K562 (cell line): ENCODE results near the gene RBM26. TPM values are rescaled to one million over a fixed set of nuclear protein-coding genes. Genes with fewer than 3 reads are reported as not detected.

ENCODE experiments used
- ATAC-seq: fragments of 200-7000 bp; cut with Tn5 transposase; 3 replicates; pipeline ENCODE4 v1.9.1; 2020; ENCODE audit warnings: moderate library complexity
- BruUV-seq: library from RNA; stranded (reverse); fragments of 400-500 nt; replicated peaks from 2 replicates; lab custom pipeline; 2021; lab: Mats Ljungman, UMichigan
- CTCF ChIA-PET: fragments of 300-600 bp; formaldehyde crosslinking; extraction: SDS; loops from one replicate; lab custom pipeline; 2021; ENCODE audit warnings: low intra/inter-chr PET ratio; lab: Yijun Ruan, JAX
- POLR2A ChIA-PET: fragments of 300-600, 350-650 bp; sonication (Branson Sonifier 250); formaldehyde crosslinking; extraction: SDS; loops from one replicate; lab custom pipeline; 2021; ENCODE audit warnings: antibody characterized with exemption, inconsistent platforms; lab: Yijun Ruan, JAX
- DNase-seq, 4 experiments: peaks; one replicate each; pipeline versions ENCODE4 v3.0.0 to v3.0.0-alpha.2; 2011 to 2018; ENCODE audit warnings: low spot score in 3 of 4, mixed read lengths in 3 of 4; ENCODE audit errors: extremely low read depth in 1 of 4
- FAIRE-seq: peaks from 2 replicates; lab custom pipeline; 2011; peaks lifted over from hg19 to GRCh38; lab: Jason Lieb, UNC
- H2AFZ ChIP-seq: 2 replicates; pipeline ENCODE4 v1.6.0; 2011; ENCODE audit warnings: low read depth, low read length, control low read depth, inconsistent platforms
- H3K27ac ChIP-seq: fragments of 200-600 bp; 3 replicates; pipeline ENCODE4 v1.8.0; 2011; ENCODE audit warnings: low read depth, mild to moderate bottlenecking, control low read depth, inconsistent platforms, low read length, moderate library complexity, mixed read lengths; ENCODE audit errors: extremely low read depth
- H3K27me3 ChIP-seq, 2 experiments: fragments of 300-600 bp in 1 of 2; 2 replicates in 1 of 2; 3 replicates in 1 of 2; pipeline versions ENCODE4 v1.6.0 to v1.8.0; 2011; ENCODE audit warnings: inconsistent platforms in 2 of 2, low read length in 2 of 2, mild to moderate bottlenecking in 1 of 2, mixed read lengths in 1 of 2, moderate library complexity in 1 of 2; ENCODE audit not compliant: control insufficient read depth in 2 of 2, insufficient read depth in 2 of 2
- H3K36me3 ChIP-seq: fragments of 300-600 bp; 3 replicates; pipeline ENCODE4 v1.8.0; 2011; ENCODE audit warnings: mild to moderate bottlenecking, low read length, inconsistent platforms; ENCODE audit not compliant: control insufficient read depth, insufficient read depth
- H3K4me1 ChIP-seq, 2 experiments: fragments of 200-600 bp in 1 of 2; replicated peaks in 1 of 2; 2 replicates in 1 of 2; 3 replicates in 1 of 2; pipeline versions ENCODE4 v1.5.1 to v1.8.0; 2011; ENCODE audit warnings: inconsistent platforms in 2 of 2, low read length in 2 of 2, mild to moderate bottlenecking in 1 of 2, mixed read lengths in 1 of 2, moderate library complexity in 1 of 2; ENCODE audit not compliant: control insufficient read depth in 2 of 2, insufficient read depth in 2 of 2
- H3K4me2 ChIP-seq: 2 replicates; pipeline ENCODE4 v1.6.1; 2011; ENCODE audit warnings: low read length, control low read depth, inconsistent platforms, mixed read lengths; ENCODE audit not compliant: insufficient read depth
- H3K4me3 ChIP-seq: fragments of 200-600 bp; sonication (generic), shearing (Covaris generic); 2 replicates; pipeline ENCODE4 v1.5.1; 2016; ENCODE audit warnings: control low read depth, inconsistent platforms
- H3K79me2 ChIP-seq: fragments of 200-600 bp; 3 replicates; pipeline ENCODE4 v1.8.0; 2011; ENCODE audit warnings: low read length, inconsistent platforms; ENCODE audit not compliant: control insufficient read depth, insufficient read depth
- H3K9ac ChIP-seq, 2 experiments: 2 replicates each; pipeline versions ENCODE4 v1.6.0 to v1.6.1; 2011; ENCODE audit warnings: low read depth in 2 of 2, low read length in 2 of 2, control low read depth in 1 of 2, inconsistent platforms in 1 of 2, mild to moderate bottlenecking in 1 of 2, mixed read lengths in 1 of 2; ENCODE audit not compliant: insufficient read depth in 1 of 2
- H3K9me1 ChIP-seq: one replicate; pipeline ENCODE4 v1.6.0; 2011; ENCODE audit warnings: inconsistent platforms, mild to moderate bottlenecking, low read length, moderate library complexity; ENCODE audit not compliant: control insufficient read depth, insufficient read depth
- H3K9me3 ChIP-seq: replicated peaks from 2 replicates; pipeline ENCODE4 v1.5.1; 2011; ENCODE audit warnings: low read depth, low read length, inconsistent platforms; ENCODE audit not compliant: control insufficient read depth, insufficient read depth
- H4K20me1 ChIP-seq: replicated peaks from 2 replicates; pipeline ENCODE4 v1.6.1; 2011; ENCODE audit warnings: low read length, inconsistent platforms, mixed read lengths; ENCODE audit not compliant: control insufficient read depth, insufficient read depth
- BRF1 ChIP-seq: IDR thresholded peaks from 3 replicates; pipeline ENCODE4 v1.6.1; 2011; ENCODE audit warnings: borderline replicate concordance, mild to moderate bottlenecking; ENCODE audit not compliant: insufficient read length; ENCODE audit errors: extremely low read depth
- GTF2A2 ChIP-seq: IDR thresholded peaks from 2 replicates; pipeline ENCODE4 v1.6.1; 2016; ENCODE audit warnings: mild to moderate bottlenecking, missing genetic modification characterization, missing compliant biosample characterization
- HDAC6 ChIP-seq: IDR thresholded peaks from 2 replicates; pipeline ENCODE4 v1.6.1; 2012; ENCODE audit warnings: low read depth, mild to moderate bottlenecking, control low read depth, inconsistent platforms, low read length, moderate library complexity
- MCM5 ChIP-seq: fragments of 450-650 bp; IDR thresholded peaks from 2 replicates; pipeline ENCODE4 v1.6.1; 2016; ENCODE audit warnings: low read depth
- PATZ1 ChIP-seq: fragments of 250-450 bp; sonication (Bioruptor Pico); IDR thresholded peaks from 2 replicates; pipeline ENCODE4 v1.5.0; 2020; ENCODE audit warnings: mild to moderate bottlenecking, borderline replicate concordance
- PHF21A ChIP-seq: fragments of 450-650 bp; IDR thresholded peaks from 2 replicates; pipeline ENCODE4 v1.6.1; 2017; ENCODE audit warnings: low read depth, borderline replicate concordance
- POLR2G ChIP-seq: fragments of 200-400 bp; formaldehyde crosslinking; IDR thresholded peaks from 2 replicates; pipeline ENCODE4 v1.6.1; 2017; ENCODE audit warnings: low read depth, mild to moderate bottlenecking, antibody characterized with exemption, low read length, moderate library complexity
- RBM22 ChIP-seq: fragments of 200-400 bp; formaldehyde crosslinking; IDR thresholded peaks from 2 replicates; pipeline ENCODE4 v1.6.1; 2018; ENCODE audit warnings: low read length, low read depth; ENCODE audit not compliant: poor library complexity, severe bottlenecking
- SPI1 ChIP-seq: IDR thresholded peaks from 2 replicates; pipeline ENCODE4 v1.6.1; 2011; ENCODE audit warnings: low read depth, low read length, control low read depth, borderline replicate concordance
- TFE3 ChIP-seq: fragments of 450-650 bp; formaldehyde crosslinking; IDR thresholded peaks from 2 replicates; pipeline ENCODE4 v1.4.0; 2020; ENCODE audit warnings: mild to moderate bottlenecking, mixed read lengths
- TRIM28 ChIP-seq: fragments of 450-650 bp; IDR thresholded peaks from 2 replicates; pipeline ENCODE4 v1.6.1; 2017
- ZNF274 ChIP-seq: IDR thresholded peaks from 2 replicates; pipeline ENCODE4 v1.6.1; 2011; ENCODE audit warnings: low read depth, mild to moderate bottlenecking, low read length, moderate library complexity, borderline replicate concordance
- ZNF436 ChIP-seq: fragments of 250-450, 450-650 bp; sonication (Bioruptor Pico); formaldehyde crosslinking; IDR thresholded peaks from 2 replicates; pipeline ENCODE4 v1.7.0; 2020; ENCODE audit warnings: mild to moderate bottlenecking
- ZNF518B ChIP-seq: fragments of 250-450 bp; sonication (Bioruptor Pico); IDR thresholded peaks from 2 replicates; pipeline ENCODE4 v1.5.0; 2021; ENCODE audit warnings: mild to moderate bottlenecking, moderate library complexity
- WGBS: fragments of 100-300 bp; shearing (Covaris generic); methylation state at CpG from one replicate; pipeline ENCODE4 v1.1.6; 2016; ENCODE audit warnings: low coverage, mixed read lengths; ENCODE audit not compliant: insufficient coverage; ENCODE audit errors: missing lambda C conversion rate; 5-methylcytosine and 5-hydroxymethylcytosine counted together
- in situ Hi-C: fragments of 300-500 bp; cut with MboI; formaldehyde crosslinking; loops from 4 replicates; pipeline ENCODE4 v1.15.0; 2018; ENCODE audit warnings: inconsistent platforms, mixed read lengths
- intact Hi-C: fragments of 100-400 bp; cut with micrococcal nuclease; formaldehyde crosslinking; loops from 2 replicates; pipeline ENCODE4 v1.14.2; 2022
- polyA plus RNA-seq, 8 experiments: library from polyadenylated mRNA; depleted of rRNA in 4 of 8; stranded (reverse) in 5 of 8; unstranded in 3 of 8; fragments of >200 nt; fragmentation: Nextera tagmentation in 2 of 8; fragmentation: Illumina TruSeq in 1 of 8; extraction: Ambion mirVana in 2 of 8; extraction: Trizol in 1 of 8; gene quantifications; 2 replicates each; pipeline versions ENCODE4 v1.2.1 to v1.2.3, GENCODE V29; 2011 to 2014; ENCODE audit warnings: inconsistent platforms in 1 of 8, missing spikeins in 1 of 8
- total RNA-seq, 7 experiments: library from RNA; depleted of rRNA in 6 of 7; stranded (reverse); fragments of >200 nt in 6 of 7; fragmentation: Illumina TruSeq in 2 of 7; extraction: Trizol in 2 of 7; gene quantifications; 2 replicates each; pipeline versions ENCODE4 v1.2.1 to v1.2.3, GENCODE V29; 2011 to 2021; ENCODE audit warnings: low replicate concordance in 1 of 7

RBM26 gene
- total and polyA plus RNA-seq, 9 of the 15 experiments (the other 6 are each of a cell fraction or from before 2014, with no cell fraction given), result 10.0 to 42.4 (median 26.4) TPM

GRCh38 chr13:79287939-79288795, 117.9 kb downstream of the RBM26 start:
- Histone ChIP-seq H3K9me1 (no peaks in the 10 kb centered on the region), H3K27ac (no peak overlapping the region), H3K4me2 (no peak overlapping the region), H3K9me3 (no peaks in the 10 kb centered on the region), H3K9ac (no peak overlapping the region), H2AFZ (no peak overlapping the region), H3K4me1 (no peaks in the 10 kb centered on the region), H3K79me2 (no peaks in the 10 kb centered on the region), H3K27me3 (no peaks in the 10 kb centered on the region), H4K20me1 (no peaks in the 10 kb centered on the region), H3K36me3 (no peaks in the 10 kb centered on the region), H3K4me3 (no peak overlapping the region)
- CTCF ChIA-PET, result no interaction called here
- BruUV-seq, result no TSS peak
- no peak for ATAC-seq
- DNase-seq, result no peak
- in situ Hi-C loops, result no loop called here
- POLR2A ChIA-PET, result no interaction called here
- no peak for FAIRE-seq
- 4% methylated on average over 9 of the region's 9 CpGs for WGBS
- TF ChIP-seq PHF21A (no peak), MCM5 (no peak), BRF1 (no peak), TFE3 (no peak), ZNF274 (no peak), PATZ1 (CRISPR knock-in tag) (no peak), POLR2G (no peak), RBM22 (no peak), ZNF436 (CRISPR knock-in tag) (no peak), TRIM28 (no peak), SPI1 (no peak), GTF2A2 (tag) (no peak), HDAC6 (no peak), ZNF518B (CRISPR knock-in tag) (no peak)
- intact Hi-C loops, result no loop called here
